Endothelial cell of umbilical vein (primary cell): ENCODE results near the gene FOXB1. TPM values are rescaled to one million over a fixed set of nuclear protein-coding genes. Genes with fewer than 3 reads are reported as not detected.

ENCODE experiments used
- BruUV-seq: library from RNA; stranded (reverse); fragments of 400-500 nt; replicated peaks from 2 replicates; lab custom pipeline; 2021; lab: Mats Ljungman, UMichigan
- CTCF ChIA-PET: fragments of 300-600, 350-600 bp; sonication (Branson Sonifier 250); formaldehyde crosslinking; loops from one replicate; lab custom pipeline; 2021; ENCODE audit warnings: antibody characterized with exemption, inconsistent platforms; lab: Charles Lee
- POLR2A ChIA-PET: fragments of 300-600, 350-600 bp; sonication (Branson Sonifier 250); formaldehyde crosslinking; loops from one replicate; lab custom pipeline; 2021; ENCODE audit warnings: antibody characterized with exemption, inconsistent platforms; lab: Charles Lee
- DNase-seq: peaks from one replicate; pipeline ENCODE4 v3.0.0-alpha.2; 2011; ENCODE audit warnings: low read depth, low spot score
- FAIRE-seq: peaks from 2 replicates; lab custom pipeline; 2011; peaks lifted over from hg19 to GRCh38; lab: Jason Lieb, UNC
- H2AFZ ChIP-seq: 2 replicates; pipeline ENCODE4 v1.6.0; 2012; ENCODE audit warnings: low read depth, low read length, control low read depth, inconsistent platforms
- H3K27ac ChIP-seq: 2 replicates; pipeline ENCODE4 v1.5.1; 2011; ENCODE audit warnings: low read depth, mild to moderate bottlenecking, control low read depth, low read length, moderate library complexity; ENCODE audit not compliant: insufficient read depth
- H3K27me3 ChIP-seq, 2 experiments: 2 replicates each; pipeline versions ENCODE4 v1.6.0 to v1.6.1; 2011; ENCODE audit warnings: low read length in 2 of 2, mixed read lengths in 1 of 2; ENCODE audit not compliant: control insufficient read depth in 2 of 2, insufficient read depth in 2 of 2
- H3K36me3 ChIP-seq, 2 experiments: 2 replicates in 1 of 2; 3 replicates in 1 of 2; pipeline ENCODE4 v1.5.1; 2011; ENCODE audit warnings: low read length in 2 of 2, mild to moderate bottlenecking in 1 of 2, moderate library complexity in 1 of 2; ENCODE audit not compliant: control insufficient read depth in 2 of 2, insufficient read depth in 2 of 2; ENCODE audit errors: extremely low read depth in 1 of 2
- H3K4me1 ChIP-seq: 3 replicates; pipeline ENCODE4 v1.5.1; 2011; ENCODE audit warnings: mild to moderate bottlenecking, low read length; ENCODE audit not compliant: control insufficient read depth, insufficient read depth; ENCODE audit errors: extremely low read depth
- H3K4me2 ChIP-seq: 2 replicates; pipeline ENCODE4 v1.6.1; 2011; ENCODE audit warnings: low read length, control low read depth, mixed read lengths; ENCODE audit not compliant: insufficient read depth
- H3K4me3 ChIP-seq, 3 experiments: fragments of 200-600 bp in 1 of 3; sonication (generic), shearing (Covaris generic) in 1 of 3; replicated peaks in 1 of 3; 2 replicates each; pipeline ENCODE4 v1.5.1; 2011 to 2016; ENCODE audit warnings: control low read depth in 3 of 3, low read length in 3 of 3, mild to moderate bottlenecking in 2 of 3, inconsistent platforms in 1 of 3, low read depth in 1 of 3, moderate library complexity in 1 of 3; ENCODE audit not compliant: insufficient read depth in 1 of 3
- H3K79me2 ChIP-seq: 2 replicates; pipeline ENCODE4 v1.6.0; 2012; ENCODE audit warnings: low read length, inconsistent platforms; ENCODE audit not compliant: control insufficient read depth, insufficient read depth
- H3K9ac ChIP-seq: replicated peaks from 2 replicates; pipeline ENCODE3; 2011; ENCODE audit warnings: low read length, control low read depth; ENCODE audit not compliant: insufficient read depth; ENCODE audit errors: extremely low read depth
- H3K9me1 ChIP-seq: replicated peaks from 3 replicates; pipeline ENCODE4 v1.6.0; 2011; ENCODE audit warnings: mild to moderate bottlenecking, low read length; ENCODE audit not compliant: control insufficient read depth, insufficient read depth; ENCODE audit errors: extremely low read depth
- H3K9me3 ChIP-seq: replicated peaks from 2 replicates; pipeline ENCODE4 v1.5.1; 2012; ENCODE audit warnings: low read length, inconsistent platforms; ENCODE audit not compliant: control insufficient read depth, insufficient read depth
- H4K20me1 ChIP-seq: replicated peaks from 2 replicates; pipeline ENCODE3; 2011; ENCODE audit warnings: mild to moderate bottlenecking, low read length; ENCODE audit not compliant: control insufficient read depth, insufficient read depth; ENCODE audit errors: extremely low read depth
- CTCF ChIP-seq, 2 donors: IDR thresholded peaks; 1 replicate in 1 of 2; 2 replicates in 1 of 2; pipeline ENCODE4 v1.5.1; 2011; ENCODE audit warnings: low read length in 2 of 2, mild to moderate bottlenecking in 2 of 2, moderate library complexity in 2 of 2, control low read depth in 1 of 2, inconsistent platforms in 1 of 2, low read depth in 1 of 2; ENCODE audit not compliant: insufficient read depth in 1 of 2; ENCODE audit errors: extremely low read depth in 1 of 2
- EZH2 ChIP-seq: IDR thresholded peaks from 2 replicates; pipeline ENCODE4 v1.6.1; 2012; ENCODE audit warnings: borderline replicate concordance, low read depth, mild to moderate bottlenecking, moderate library complexity, low read length, inconsistent platforms; ENCODE audit not compliant: severe bottlenecking
- FOS ChIP-seq: IDR thresholded peaks from 2 replicates; pipeline ENCODE4 v1.6.1; 2011; ENCODE audit warnings: mild to moderate bottlenecking, low read length, moderate library complexity, borderline replicate concordance; ENCODE audit not compliant: insufficient read depth
- GATA2 ChIP-seq: IDR thresholded peaks from 2 replicates; pipeline ENCODE4 v1.7.0; 2011; ENCODE audit warnings: low read depth, mild to moderate bottlenecking, moderate library complexity, mixed read lengths, low read length; ENCODE audit not compliant: insufficient read length, insufficient read depth
- JUN ChIP-seq: IDR thresholded peaks from 2 replicates; pipeline ENCODE4 v1.6.1; 2011; ENCODE audit warnings: borderline replicate concordance, low read depth; ENCODE audit not compliant: insufficient read length, insufficient read depth
- MAX ChIP-seq: IDR thresholded peaks from 2 replicates; pipeline ENCODE4 v1.6.1; 2011; ENCODE audit not compliant: insufficient read depth, insufficient read length
- MYC ChIP-seq: IDR thresholded peaks from one replicate; pipeline ENCODE4 v1.6.1; 2011; ENCODE audit warnings: mild to moderate bottlenecking, low read depth, low read length
- POLR2A ChIP-seq: IDR thresholded peaks from 2 replicates; pipeline ENCODE4 v1.6.1; 2012; ENCODE audit warnings: low read depth, mild to moderate bottlenecking, control low read depth, low read length
- POLR2AphosphoS5 ChIP-seq: IDR thresholded peaks from 2 replicates; pipeline ENCODE4 v1.6.1; 2012; ENCODE audit warnings: low read depth, mild to moderate bottlenecking, control low read depth, low read length, moderate library complexity; ENCODE audit not compliant: insufficient read depth
- dilution Hi-C: fragments of 300-500 bp; cut with MboI; formaldehyde crosslinking; loops from one replicate; pipeline ENCODE4 v1.15.0; 2019; ENCODE audit warnings: low sequenced_read_pairs; ENCODE audit not compliant: extremely low pct_ligation_motif_present
- intact Hi-C: fragments of 100-400 bp; cut with micrococcal nuclease; formaldehyde crosslinking; loops from one replicate; pipeline ENCODE4 v1.10.0; 2022
- polyA plus RNA-seq, 4 experiments: library from polyadenylated mRNA; depleted of rRNA in 3 of 4; stranded (reverse) in 3 of 4; unstranded in 1 of 4; fragments of >200 nt; gene quantifications; 2 replicates each; pipeline versions ENCODE4 v1.2.1 to v1.2.3, GENCODE V29; 2011 to 2012; ENCODE audit warnings: missing spikeins in 1 of 4
- total RNA-seq: library from RNA; stranded (reverse); gene quantifications from 2 replicates; pipeline ENCODE4 v1.2.3, GENCODE V29; 2021

Gene FOXB1
- total and polyA plus RNA-seq, 2 donors (not counting 3 experiments of a cell fraction or from before 2014, with no cell fraction given), result not detected

- BruUV-seq, result no TSS peak
- no peak for TF ChIP-seq FOS
- no peak for TF ChIP-seq CTCF (IDR thresholded peaks at IDR 0.05; ENCODE audit: extremely low read depth in 1 of 2, insufficient read depth in 1 of 2, low read depth in 1 of 2, low read length in 2 of 2)
- TF ChIP-seq MAX, result no peak
- no peak for TF ChIP-seq EZH2
- no peak for TF ChIP-seq GATA2
- TF ChIP-seq POLR2AphosphoS5, result no peak
- TF ChIP-seq JUN, result no peak
- no peak for TF ChIP-seq MYC
- no peak for TF ChIP-seq POLR2A
- H3K79me2 ChIP-seq, result no peaks in the 10 kb centered on the region
- dilution Hi-C loops (no loop called here), intact Hi-C loops (no loop called here)
- ChIA-PET POLR2A (interaction anchor here (0.6 kb wide), 1 partner anchor 12 kb away, joined by 4 read pairs; no protein-coding TSS in a partner anchor), CTCF (interaction anchor here (0.6 to 1.6 kb wide), 5 partner anchors 13 to 1161 kb away, joined by 3 to 6 read pairs (median 3); no protein-coding TSS in a partner anchor)
- H3K36me3 ChIP-seq, result no peaks in the 10 kb centered on the region
- DNase-seq (peak; percentile 13), FAIRE-seq (no peak)
- no peaks in the 10 kb centered on the region for H4K20me1 ChIP-seq
- peaks cover 8% of the 10 kb centered on the region for H3K4me1 ChIP-seq
- H3K9ac ChIP-seq, result no peak overlapping the region
- H3K9me3 ChIP-seq, result no peaks in the 10 kb centered on the region
- H3K27me3 ChIP-seq, result peaks cover 85 to 99% of the 10 kb centered on the region in 2 experiments
- H3K4me2 ChIP-seq, result peak overlapping the region; percentile 57
- peak overlapping the region in 1 of 3 experiments; percentile 16 for H3K4me3 ChIP-seq
- H3K9me1 ChIP-seq, result no peaks in the 10 kb centered on the region
- H2AFZ ChIP-seq, result no peak overlapping the region
- H3K27ac ChIP-seq, result no peak overlapping the region
Measured at GRCh38 chr15:60006873-60007272, 2.8 kb downstream of the FOXB1 start.
